Measurements from ENCODE around the gene VEZT. TPM values are rescaled to one million over a fixed set of nuclear protein-coding genes. Genes with fewer than 3 reads are reported as not detected.

Gene VEZT
- total RNA-seq, 1 experiment from 2014 or later = 77.4 TPM

- H3K9me3 Mint-ChIP-seq (ENCODE audit: unreplicated experiment) = no peaks in the 10 kb centered on the region
- no peaks in the 10 kb centered on the region for H3K9me3 ChIP-seq
- H3K27me3 Mint-ChIP-seq (ENCODE audit: insufficient read depth, unreplicated experiment) = no peaks in the 10 kb centered on the region
- intact Hi-C loops (cut with micrococcal nuclease; ENCODE audit: unreplicated experiment) = no loop called here
- CTCF ChIA-PET = no interaction called here
- peaks cover 37% of the 10 kb centered on the region for H3K4me1 ChIP-seq
- TF ChIP-seq CTCF (IDR thresholded peaks at IDR 0.05; ENCODE audit: insufficient read depth in 1 of 2, low read depth in 1 of 2, low read length in 1 of 2, severe bottlenecking in 1 of 2, unreplicated experiment in 1 of 2) = no peak
- H3K4me3 ChIP-seq (ENCODE audit: low read depth, low read length) = no peak overlapping the region
- POLR2A ChIA-PET = no interaction called here
- H3K27ac Mint-ChIP-seq (ENCODE audit: unreplicated experiment) = no peak overlapping the region
- BruUV-seq (replicated peaks) = no TSS peak
- H3K36me3 Mint-ChIP-seq (ENCODE audit: insufficient read depth, unreplicated experiment) = peaks cover 40% of the 10 kb centered on the region
- H3K27me3 ChIP-seq (replicated peaks; ENCODE audit: control insufficient read depth, insufficient read depth, low read length) = no peaks in the 10 kb centered on the region
- no peak overlapping the region for H3K4me3 Mint-ChIP-seq (ENCODE audit: unreplicated experiment)
- no peak for DNase-seq
- H3K4me1 Mint-ChIP-seq (ENCODE audit: low read depth, unreplicated experiment) = peaks cover 30% of the 10 kb centered on the region
- no peaks in the 10 kb centered on the region; the same call in 1 of the 2 replicates for H3K36me3 ChIP-seq (ENCODE audit: control insufficient read depth, insufficient read depth, low read length)
These were observed 10.2 kb upstream of the VEZT start for GRCh38 chr12:95207407-95207806.

- TF ChIP-seq CTCF (IDR thresholded peaks at IDR 0.05; ENCODE audit: insufficient read depth in 1 of 2, low read depth in 1 of 2, low read length in 1 of 2, severe bottlenecking in 1 of 2, unreplicated experiment in 1 of 2) = no peak
- no TSS peak for BruUV-seq (replicated peaks)
- H3K4me1 ChIP-seq = peaks cover 24% of the 10 kb centered on the region
- no peaks in the 10 kb centered on the region for H3K27me3 Mint-ChIP-seq (ENCODE audit: insufficient read depth, unreplicated experiment)
- H3K9me3 Mint-ChIP-seq (ENCODE audit: unreplicated experiment) = no peaks in the 10 kb centered on the region
- no peaks in the 10 kb centered on the region for H3K9me3 ChIP-seq
- H3K36me3 ChIP-seq (ENCODE audit: control insufficient read depth, insufficient read depth, low read length) = no peaks in the 10 kb centered on the region; the same call in 1 of the 2 replicates
- POLR2A ChIA-PET = no interaction called here
- no peak overlapping the region for H3K4me3 ChIP-seq (ENCODE audit: low read depth, low read length)
- intact Hi-C loops (cut with micrococcal nuclease; ENCODE audit: unreplicated experiment) = no loop called here
- H3K27me3 ChIP-seq (replicated peaks; ENCODE audit: control insufficient read depth, insufficient read depth, low read length) = no peaks in the 10 kb centered on the region
- no peak overlapping the region for H3K4me3 Mint-ChIP-seq (ENCODE audit: unreplicated experiment)
- H3K27ac Mint-ChIP-seq (ENCODE audit: unreplicated experiment) = no peak overlapping the region
- H3K36me3 Mint-ChIP-seq (ENCODE audit: insufficient read depth, unreplicated experiment) = peaks cover 40% of the 10 kb centered on the region
- peaks cover 36% of the 10 kb centered on the region for H3K4me1 Mint-ChIP-seq (ENCODE audit: low read depth, unreplicated experiment)
- CTCF ChIA-PET = interaction anchor here (0.5 kb wide), 1 partner anchor 138 kb away, joined by 4 read pairs; no protein-coding TSS in a partner anchor
- DNase-seq = no peak
These were observed 8.9 kb upstream of the VEZT start for GRCh38 chr12:95208678-95209077.

GRCh38 chr12:95212586-95212985 lies 5.0 kb upstream of the VEZT start:
- no TSS peak for BruUV-seq (replicated peaks)
- H3K9me3 Mint-ChIP-seq (ENCODE audit: unreplicated experiment) = no peaks in the 10 kb centered on the region
- intact Hi-C loops (cut with micrococcal nuclease; ENCODE audit: unreplicated experiment) = no loop called here
- TF ChIP-seq CTCF (IDR thresholded peaks at IDR 0.05; ENCODE audit: insufficient read depth in 1 of 2, low read depth in 1 of 2, low read length in 1 of 2, severe bottlenecking in 1 of 2, unreplicated experiment in 1 of 2) = no peak
- Histone ChIP-seq H3K9me3 (no peaks in the 10 kb centered on the region), H3K36me3 (ENCODE audit: control insufficient read depth, insufficient read depth, low read length) (no peaks in the 10 kb centered on the region; the same call in 1 of the 2 replicates), H3K4me3 (ENCODE audit: low read depth, low read length) (no peak overlapping the region), H3K4me1 (peaks cover 8% of the 10 kb centered on the region; the same call in 1 of the 2 replicates), H3K27me3 (replicated peaks; ENCODE audit: control insufficient read depth, insufficient read depth, low read length) (no peaks in the 10 kb centered on the region)
- peaks cover 20% of the 10 kb centered on the region for H3K36me3 Mint-ChIP-seq (ENCODE audit: insufficient read depth, unreplicated experiment)
- peaks cover 20% of the 10 kb centered on the region for H3K4me1 Mint-ChIP-seq (ENCODE audit: low read depth, unreplicated experiment)
- no peak for DNase-seq
- ChIA-PET CTCF (no interaction called here), POLR2A (no interaction called here)
- no peaks in the 10 kb centered on the region for H3K27me3 Mint-ChIP-seq (ENCODE audit: insufficient read depth, unreplicated experiment)
- H3K27ac Mint-ChIP-seq (ENCODE audit: unreplicated experiment) = no peak overlapping the region
- no peak overlapping the region for H3K4me3 Mint-ChIP-seq (ENCODE audit: unreplicated experiment)
